COLO829 (cell line): Measurements from ENCODE around the gene SEZ6L.

Source experiments
- DNase-seq: peaks from one replicate; pipeline ENCODE4 v3.0.0; 2012; ENCODE audit warnings: low spot score

The SEZ6L gene

GRCh38 chr22:26334232-26334631 lies 165.0 kb downstream of the SEZ6L start:
- no peak for DNase-seq

- DNase-seq = no peak
These were observed 167.5 kb downstream of the SEZ6L start for GRCh38 chr22:26336773-26337172.

GRCh38 chr22:26339755-26340154 lies 170.5 kb downstream of the SEZ6L start:
- no peak for DNase-seq

- no peak for DNase-seq
These were observed 173.6 kb downstream of the SEZ6L start for GRCh38 chr22:26342745-26343410.

GRCh38 chr22:26345496-26345895 lies 176.2 kb downstream of the SEZ6L start:
- no peak for DNase-seq

- no peak for DNase-seq
These were observed 179.7 kb downstream of the SEZ6L start for GRCh38 chr22:26348810-26349526.

- DNase-seq = no peak
These were observed 185.4 kb downstream of the SEZ6L start for GRCh38 chr22:26354707-26355106.

GRCh38 chr22:26357281-26357680 lies 188.0 kb downstream of the SEZ6L start:
- no peak for DNase-seq

GRCh38 chr22:26357813-26358212 lies 188.6 kb downstream of the SEZ6L start:
- no peak for DNase-seq

GRCh38 chr22:26359156-26359555 lies 189.9 kb downstream of the SEZ6L start:
- DNase-seq = no peak

GRCh38 chr22:26360169-26360885 lies 191.1 kb downstream of the SEZ6L start:
- peak; percentile 76 for DNase-seq

GRCh38 chr22:26362471-26362870 lies 193.2 kb downstream of the SEZ6L start:
- no peak for DNase-seq

GRCh38 chr22:26364066-26365015 lies 195.1 kb downstream of the SEZ6L start:
- peak; percentile 78 for DNase-seq

GRCh38 chr22:26367402-26368245 lies 198.4 kb downstream of the SEZ6L start:
- DNase-seq = no peak

GRCh38 chr22:26372890-26373289 lies 203.6 kb downstream of the SEZ6L start:
- DNase-seq = no peak

GRCh38 chr22:26374391-26375026 lies 205.2 kb downstream of the SEZ6L start:
- no peak for DNase-seq

GRCh38 chr22:26377170-26377830 lies 208.0 kb downstream of the SEZ6L start:
- DNase-seq = no peak

GRCh38 chr22:26380072-26380830 lies 211.0 kb downstream of the SEZ6L start:
- no peak for DNase-seq

- no peak for DNase-seq
These were observed 213.5 kb downstream of the SEZ6L start for GRCh38 chr22:26382782-26383181.
